ENCODE measurements around the gene KLRG1. TPM values are rescaled to one million over a fixed set of nuclear protein-coding genes. Genes with fewer than 3 reads are reported as not detected.

KLRG1 gene
- polyA plus RNA-seq, 1 donor from 2014 or later, result 4.7 TPM

GRCh38 chr12:9002335-9002734 is 13.0 kb downstream of the KLRG1 start:
- Histone ChIP-seq H3K9me2 (ENCODE audit: insufficient read depth, low read length) (no peaks in the 10 kb centered on the region), H3K4me3 (ENCODE audit: low read length) (no peak overlapping the region), H3K79me2 (replicated peaks; ENCODE audit: insufficient read depth, low read length) (no peaks in the 10 kb centered on the region), H4K20me1 (ENCODE audit: insufficient read depth) (no peaks in the 10 kb centered on the region), H3K27me3 (ENCODE audit: insufficient read depth, low read depth, low read length) (no peaks in the 10 kb centered on the region), H3K27ac (ENCODE audit: low read length) (no peak overlapping the region), H3K9ac (ENCODE audit: low read length) (no peak overlapping the region), H3K36me3 (ENCODE audit: insufficient read depth, low read length) (no peaks in the 10 kb centered on the region), H3F3A (ENCODE audit: insufficient read depth, low read length, poor library complexity, severe bottlenecking) (no peaks in the 10 kb centered on the region), H3K4me2 (ENCODE audit: low read length) (no peak overlapping the region), H3K9me3 (ENCODE audit: low read length) (no peaks in the 10 kb centered on the region), H2AFZ (ENCODE audit: low read depth, low read length) (no peak overlapping the region)
- TF ChIP-seq REST (IDR thresholded peaks at IDR 0.05; ENCODE audit: borderline replicate concordance) (no peak), RAD21 (conservative IDR thresholded peaks at IDR 0.05) (no peak), SMC3 (conservative IDR thresholded peaks at IDR 0.05; ENCODE audit: poor library complexity) (no peak), EZH2 (IDR thresholded peaks at IDR 0.05; ENCODE audit: borderline replicate concordance, insufficient read depth, low read length, poor library complexity, severe bottlenecking) (no peak), MXI1 (conservative IDR thresholded peaks at IDR 0.05; ENCODE audit: poor library complexity, severe bottlenecking) (no peak), CTCF (IDR thresholded peaks at IDR 0.05; ENCODE audit: poor library complexity, severe bottlenecking) (no peak), TAF1 (IDR thresholded peaks at IDR 0.05; ENCODE audit: low read depth) (no peak), POLR2AphosphoS5 (IDR thresholded peaks at IDR 0.05) (no peak), EP300 (conservative IDR thresholded peaks at IDR 0.05; ENCODE audit: poor library complexity, severe bottlenecking) (no peak)

GRCh38 chr12:9022592-9022991 is 33.2 kb downstream of the KLRG1 start:
- Histone ChIP-seq H3K4me3 (ENCODE audit: low read length) (no peak overlapping the region), H4K20me1 (ENCODE audit: insufficient read depth) (no peaks in the 10 kb centered on the region), H3K36me3 (ENCODE audit: insufficient read depth, low read length) (no peaks in the 10 kb centered on the region), H3K27me3 (ENCODE audit: insufficient read depth, low read depth, low read length) (no peaks in the 10 kb centered on the region), H3K9me3 (ENCODE audit: low read length) (no peaks in the 10 kb centered on the region), H3K9me2 (ENCODE audit: insufficient read depth, low read length) (no peaks in the 10 kb centered on the region), H3K9ac (ENCODE audit: low read length) (no peak overlapping the region), H3K27ac (ENCODE audit: low read length) (no peak overlapping the region), H2AFZ (ENCODE audit: low read depth, low read length) (no peak overlapping the region), H3K79me2 (replicated peaks; ENCODE audit: insufficient read depth, low read length) (no peaks in the 10 kb centered on the region), H3F3A (ENCODE audit: insufficient read depth, low read length, poor library complexity, severe bottlenecking) (no peaks in the 10 kb centered on the region), H3K4me2 (ENCODE audit: low read length) (no peak overlapping the region)
- TF ChIP-seq MXI1 (conservative IDR thresholded peaks at IDR 0.05; ENCODE audit: poor library complexity, severe bottlenecking) (no peak), REST (IDR thresholded peaks at IDR 0.05; ENCODE audit: borderline replicate concordance) (no peak), SMC3 (conservative IDR thresholded peaks at IDR 0.05; ENCODE audit: poor library complexity) (no peak), EP300 (conservative IDR thresholded peaks at IDR 0.05; ENCODE audit: poor library complexity, severe bottlenecking) (no peak), EZH2 (IDR thresholded peaks at IDR 0.05; ENCODE audit: borderline replicate concordance, insufficient read depth, low read length, poor library complexity, severe bottlenecking) (no peak), POLR2AphosphoS5 (IDR thresholded peaks at IDR 0.05) (no peak), TAF1 (IDR thresholded peaks at IDR 0.05; ENCODE audit: low read depth) (no peak), RAD21 (conservative IDR thresholded peaks at IDR 0.05) (no peak), CTCF (IDR thresholded peaks at IDR 0.05; ENCODE audit: poor library complexity, severe bottlenecking) (no peak)

All from neural cell (in vitro differentiated cells).